GM19328 (cell line): ENCODE results near the gene HSPA6.
"Not testable (repeated sequence)": the region's sequence is repeated elsewhere in the genome, so short reads cannot be mapped to it uniquely, and the experiment has no call there.

Experiments
- ATAC-seq: cut with Tn5 transposase; IDR thresholded peaks from one replicate; pipeline ENCODE4 v1.9.1; 2021; ENCODE audit warnings: mild to moderate bottlenecking, moderate library complexity; ENCODE audit not compliant: unreplicated experiment

Gene HSPA6

DNA sequence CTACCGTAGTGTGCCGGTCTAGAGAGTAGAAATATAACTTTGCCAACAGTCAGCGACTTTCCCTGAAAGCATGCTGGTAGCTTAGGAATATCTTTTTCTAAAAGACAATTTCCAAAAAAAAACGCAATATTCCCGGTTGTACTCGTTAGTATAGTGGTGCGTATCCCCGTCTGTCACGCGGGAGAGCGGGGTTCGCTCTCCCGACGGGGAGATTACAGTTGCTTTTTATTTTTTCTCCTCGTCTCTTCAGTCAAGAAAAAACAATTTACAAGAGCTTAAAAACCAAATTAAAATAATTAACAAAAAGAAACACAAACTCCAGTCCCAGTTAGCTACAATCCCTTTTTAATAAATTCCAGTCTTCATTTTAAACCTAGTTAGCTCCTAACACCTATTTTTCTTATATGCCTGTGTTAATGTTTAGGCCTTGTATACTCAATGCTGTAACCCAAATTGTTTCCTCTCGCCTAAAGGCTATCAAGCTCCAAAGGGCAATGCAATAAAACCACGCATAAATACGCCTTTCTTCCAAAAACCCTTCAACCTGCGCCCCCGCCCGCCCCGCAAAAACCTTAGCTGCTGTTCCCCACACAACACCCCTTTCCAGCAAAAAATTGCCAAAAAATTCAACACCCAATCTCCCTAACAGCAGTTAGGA, 7.8 kb downstream of the HSPA6 start:
- ATAC-seq, result no peak

DNA sequence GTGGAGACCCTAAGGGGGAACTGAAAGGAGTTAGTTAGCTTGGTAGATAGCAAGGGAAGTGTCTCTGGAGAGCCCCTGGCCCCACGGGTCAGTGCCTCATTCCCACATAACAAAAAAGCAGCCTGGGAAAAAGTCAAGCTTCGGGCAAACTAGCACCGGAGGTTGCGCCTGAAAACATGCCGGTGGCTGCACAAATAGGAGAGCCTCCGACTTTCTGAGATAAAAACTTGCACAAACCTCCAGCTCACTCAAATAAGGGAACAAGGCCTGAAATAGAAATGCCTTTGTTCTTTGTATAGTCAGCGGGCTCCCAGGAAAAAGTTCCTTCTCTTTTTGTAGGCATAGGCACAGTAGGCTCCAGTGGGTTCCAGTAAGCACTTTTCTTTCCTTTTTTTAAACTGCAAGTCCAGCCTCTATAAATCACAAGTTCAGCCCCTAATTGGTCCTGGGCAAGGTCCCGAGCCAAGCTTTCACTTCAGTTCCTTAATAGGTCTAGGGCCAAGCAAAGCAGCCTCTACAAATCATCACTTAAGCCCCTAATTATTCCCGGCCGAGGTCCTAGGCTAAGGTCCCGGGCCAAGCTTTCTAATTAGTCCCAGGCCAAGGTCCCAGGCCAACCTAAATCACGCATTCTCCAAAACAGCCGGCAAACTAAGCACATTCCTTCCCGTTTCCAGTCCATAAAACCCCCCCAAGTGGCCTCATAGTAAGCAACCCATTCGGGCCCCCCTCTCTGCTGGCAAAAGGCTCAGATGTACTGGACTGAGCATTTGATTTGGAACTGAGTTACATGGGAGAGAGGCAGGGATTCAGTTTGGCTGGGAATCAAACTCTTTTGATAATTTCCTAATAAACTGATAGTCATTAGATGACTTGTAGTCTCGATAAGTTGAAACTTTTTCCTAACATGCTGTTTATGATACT, 8.6 kb downstream of the HSPA6 start:
- not testable (repeated sequence) for ATAC-seq

DNA sequence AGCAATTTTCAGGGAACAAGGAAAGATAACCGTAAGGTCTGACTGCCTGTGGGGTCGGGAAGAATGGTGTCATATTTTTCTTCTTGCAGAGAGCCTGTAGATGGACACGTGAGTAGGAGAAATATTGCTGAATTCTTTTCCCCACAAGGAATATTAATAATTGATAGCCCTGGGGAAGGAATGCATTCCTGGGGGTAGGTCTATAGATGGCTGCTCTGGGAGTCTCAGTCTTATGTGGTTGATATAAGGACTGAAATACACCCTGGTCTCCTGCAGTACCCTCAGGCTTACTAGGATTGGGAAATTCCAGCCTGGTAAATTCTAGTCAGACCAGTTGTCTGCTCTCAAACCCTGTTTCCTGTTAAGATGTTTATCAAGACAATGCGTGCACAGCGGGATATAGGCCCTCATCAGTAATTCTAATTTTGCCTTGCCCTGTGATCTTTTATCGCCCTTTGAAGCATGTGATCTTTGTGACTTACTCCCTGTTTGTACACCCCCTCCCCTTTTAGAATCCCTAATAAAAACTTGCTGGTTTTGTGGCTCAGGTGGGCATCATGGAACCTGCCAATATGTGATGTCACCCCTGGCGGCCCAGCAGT, 12.8 kb downstream of the HSPA6 start:
- not testable (repeated sequence) for ATAC-seq

DNA sequence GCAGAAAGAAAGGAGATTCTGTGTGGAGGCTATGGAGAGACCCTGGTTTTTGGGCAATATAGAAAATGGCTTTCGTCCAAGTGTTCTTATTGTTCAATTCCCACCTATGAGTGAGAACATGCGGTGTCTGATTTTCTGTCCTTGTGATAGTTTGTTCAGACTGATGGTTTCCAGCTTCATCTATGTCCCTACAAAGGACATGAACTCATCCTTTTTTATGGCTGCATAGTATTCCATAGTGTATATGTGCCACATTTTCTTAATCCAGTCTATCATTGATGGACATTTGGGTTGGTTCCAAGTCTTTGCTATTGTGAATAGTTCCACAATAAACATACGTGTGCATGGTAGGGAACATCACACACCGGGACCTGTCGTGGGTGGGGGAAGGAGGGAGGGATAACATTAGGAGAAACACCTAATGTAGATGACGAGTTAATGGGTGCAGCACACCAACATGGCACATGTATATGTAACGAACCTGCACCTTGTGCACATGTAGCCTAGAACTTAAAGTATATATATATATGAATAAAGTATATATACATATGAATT, 14.7 kb downstream of the HSPA6 start:
- not testable (repeated sequence) for ATAC-seq

DNA sequence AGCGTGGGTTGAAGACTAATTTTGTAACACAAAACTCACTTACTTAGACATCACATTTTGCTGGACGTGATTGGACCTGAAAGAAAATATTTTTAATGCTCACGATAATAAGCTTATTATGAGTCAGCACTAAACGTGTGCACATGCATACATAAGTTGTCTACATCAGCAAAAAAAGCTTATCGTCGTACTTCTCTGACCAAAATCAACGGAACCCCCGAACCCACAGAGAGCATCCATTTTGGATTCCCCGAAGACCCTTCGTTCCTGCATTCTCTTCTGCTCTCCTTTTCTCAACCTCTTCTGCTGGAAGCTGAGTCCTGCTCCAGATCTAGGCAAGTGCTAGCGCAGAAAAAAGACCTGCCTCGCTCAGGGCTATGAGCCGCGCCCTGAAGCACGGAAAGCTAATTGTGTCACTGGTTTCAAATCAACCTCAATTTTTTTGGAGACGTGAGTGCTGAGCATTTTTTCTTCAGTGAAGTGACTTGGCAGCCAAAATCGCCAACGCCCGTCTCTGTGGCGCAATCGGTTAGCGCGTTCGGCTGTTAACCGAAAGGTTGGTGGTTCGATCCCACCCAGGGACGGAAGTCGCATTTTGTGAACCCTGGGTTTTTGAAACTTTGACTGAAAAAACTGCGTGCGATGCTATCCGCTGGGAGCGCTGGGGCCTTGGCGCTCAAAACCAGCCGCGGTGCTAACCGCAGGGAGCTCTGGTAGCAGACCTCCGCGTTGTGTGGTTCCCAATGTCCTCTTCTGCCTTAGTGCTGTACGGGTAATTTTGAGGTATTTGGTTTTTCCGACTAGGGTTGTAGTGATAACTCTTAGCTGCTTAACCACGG, 15.6 kb downstream of the HSPA6 start:
- ATAC-seq, result peak; percentile 58

DNA sequence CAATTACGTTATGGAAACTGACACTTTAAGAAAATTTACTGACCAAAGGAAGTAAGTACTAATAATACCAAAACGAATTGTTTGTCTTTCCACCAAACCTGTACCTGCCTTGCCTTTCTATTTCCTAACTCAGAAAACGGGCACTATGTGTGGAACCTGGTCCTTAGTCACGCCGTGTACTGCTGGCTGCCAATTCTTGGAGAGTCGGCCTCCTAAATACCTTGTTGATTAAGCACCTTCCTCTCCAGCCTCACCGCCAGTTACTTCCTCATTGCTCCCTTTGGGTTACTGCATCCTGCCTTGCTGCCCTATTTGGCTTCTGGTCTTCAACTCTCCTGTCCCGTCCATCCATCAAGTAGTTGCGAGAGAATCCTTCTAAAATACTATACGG, 16.2 kb downstream of the HSPA6 start:
- peak; percentile 20 for ATAC-seq

DNA sequence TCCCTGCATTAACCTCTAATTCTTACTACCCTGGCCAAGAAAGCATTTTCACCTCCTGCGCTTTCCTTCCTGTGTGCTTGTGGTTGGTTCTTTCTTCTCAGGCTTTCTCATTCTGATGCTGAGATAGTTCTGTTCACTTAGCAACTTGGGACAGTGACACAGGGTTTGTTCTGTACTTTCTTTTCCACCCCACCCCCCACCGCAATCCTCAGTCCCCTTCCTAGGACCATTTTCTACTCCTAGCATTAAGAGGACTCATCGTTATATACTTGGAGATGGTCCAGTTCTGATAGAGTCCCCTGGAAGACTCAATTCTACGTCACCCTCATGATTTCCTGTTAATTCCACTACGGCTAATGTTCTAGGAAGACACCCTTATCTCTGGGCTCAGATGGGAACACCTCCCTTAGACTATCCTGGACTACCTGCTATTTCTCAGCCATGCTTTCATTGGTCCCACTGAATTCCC, 17.8 kb downstream of the HSPA6 start:
- ATAC-seq, result peak; percentile 48

DNA sequence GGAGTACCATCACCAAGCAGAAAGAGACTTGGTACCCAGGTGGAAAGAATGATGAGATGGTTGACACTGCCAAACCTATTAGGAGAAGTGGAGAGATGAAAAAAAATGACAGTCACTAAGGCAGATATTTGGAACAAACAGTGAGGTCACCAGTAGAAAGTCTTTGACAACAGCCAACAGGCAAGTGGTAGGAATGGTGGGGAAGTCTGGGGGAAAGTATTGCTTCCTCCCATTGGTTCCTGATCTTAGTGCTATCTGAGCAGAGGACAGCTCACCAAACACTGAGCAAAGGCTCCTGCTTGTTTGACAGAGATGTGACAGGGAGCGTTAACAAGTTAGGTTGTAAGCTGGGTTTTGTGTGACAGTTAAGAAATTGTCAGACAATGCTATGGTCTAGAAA, 18.8 kb downstream of the HSPA6 start:
- ATAC-seq, result not testable (repeated sequence)

DNA sequence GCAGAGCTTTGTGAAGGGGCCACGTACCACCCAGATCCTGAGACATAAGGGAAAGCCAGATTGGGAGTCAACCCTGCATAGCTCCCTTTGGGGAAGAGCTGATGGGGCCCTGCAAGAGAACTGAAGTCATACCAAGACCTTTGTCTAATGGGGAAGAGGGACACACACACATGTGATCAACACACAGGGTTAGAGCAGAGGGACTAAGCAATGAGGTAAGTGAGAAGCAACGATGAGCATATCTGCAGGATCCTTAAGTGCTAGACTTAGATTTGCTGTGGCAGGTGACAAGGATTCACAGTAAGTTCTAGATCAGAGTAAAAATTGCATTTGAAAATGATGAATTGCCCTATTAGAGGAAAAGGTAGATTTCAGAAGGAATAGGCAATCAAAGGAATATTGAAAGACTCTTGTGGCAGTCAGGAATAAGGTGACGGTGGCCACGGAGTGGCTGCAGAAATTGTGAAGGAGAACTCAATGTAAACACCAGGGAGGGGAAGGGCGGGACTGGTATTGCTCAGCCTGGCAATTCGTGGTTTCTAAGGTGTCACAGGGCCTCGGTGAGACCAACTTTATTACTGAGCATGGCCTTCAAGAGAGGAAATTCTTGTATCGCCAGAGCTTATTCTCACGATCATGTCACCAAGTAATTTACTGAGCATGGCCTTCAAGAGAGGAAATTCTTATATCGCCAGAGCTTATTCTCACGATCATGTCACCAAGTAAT, 20.8 kb downstream of the HSPA6 start:
- not testable (repeated sequence) for ATAC-seq

DNA sequence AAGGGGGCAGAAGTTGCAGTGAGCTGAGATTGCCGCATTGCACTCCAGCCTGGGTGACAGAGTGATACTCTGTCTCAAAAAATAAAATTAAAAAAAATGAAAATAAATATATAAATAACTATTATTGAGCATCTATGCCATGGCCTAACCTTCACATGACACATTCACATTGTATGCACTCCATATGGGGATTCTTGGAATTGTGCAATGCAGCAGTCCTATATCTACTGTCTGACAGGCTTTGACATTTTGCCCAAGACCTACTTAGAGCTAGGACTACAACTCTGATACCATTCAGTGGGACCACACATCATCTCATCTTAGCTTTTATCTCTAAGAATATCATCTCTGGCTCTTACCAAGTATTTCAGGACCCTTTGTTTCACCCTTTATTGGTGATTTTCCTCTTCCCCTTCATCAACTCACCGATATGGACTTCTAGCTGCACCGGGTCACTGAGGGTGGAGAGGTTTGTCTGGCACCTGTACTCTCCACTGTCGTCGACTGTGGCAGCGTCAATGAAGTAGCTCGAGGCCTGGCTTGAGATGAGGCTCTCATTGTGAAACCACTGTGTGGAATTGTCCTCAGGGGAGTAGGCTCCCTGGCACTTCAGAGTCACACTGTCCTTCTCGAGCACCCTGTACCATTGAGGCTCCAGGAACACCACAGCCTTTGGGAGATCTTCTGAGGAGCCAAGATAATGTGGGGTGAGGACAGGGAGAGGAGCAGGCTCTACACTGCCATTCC, 23.8 kb downstream of the HSPA6 start:
- not testable (repeated sequence) for ATAC-seq

DNA sequence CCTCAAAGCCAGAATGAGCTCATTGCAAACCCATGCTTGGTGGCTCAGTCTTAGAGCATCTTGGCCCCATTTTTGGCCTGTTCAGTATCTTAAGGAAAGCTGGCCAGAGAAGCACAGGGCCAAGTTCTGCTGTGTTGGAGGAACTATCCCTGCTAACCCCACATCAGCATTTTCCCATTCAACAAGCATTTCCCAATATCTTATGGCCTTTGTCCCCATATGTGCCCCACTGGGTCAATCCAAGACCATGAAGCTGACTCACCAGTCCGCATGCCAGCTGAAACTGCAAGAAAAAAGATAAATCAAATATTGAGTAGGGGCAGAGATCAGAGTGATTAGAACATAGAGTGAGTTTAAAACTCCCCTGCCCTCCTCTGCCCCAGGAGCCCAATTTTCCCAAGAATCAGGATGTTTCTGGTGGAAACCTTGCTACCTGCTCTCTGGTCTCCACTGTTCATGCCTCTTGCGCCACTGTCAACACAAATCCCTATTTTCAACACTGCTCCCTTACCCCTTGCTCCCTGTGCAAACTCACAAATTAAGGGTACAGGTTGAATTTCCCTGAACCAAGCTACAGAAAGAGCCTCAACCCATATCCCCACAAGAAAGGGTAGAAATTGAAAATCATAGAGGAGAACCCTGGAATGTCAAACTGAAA, 24.5 kb downstream of the HSPA6 start:
- not testable (repeated sequence) for ATAC-seq

DNA sequence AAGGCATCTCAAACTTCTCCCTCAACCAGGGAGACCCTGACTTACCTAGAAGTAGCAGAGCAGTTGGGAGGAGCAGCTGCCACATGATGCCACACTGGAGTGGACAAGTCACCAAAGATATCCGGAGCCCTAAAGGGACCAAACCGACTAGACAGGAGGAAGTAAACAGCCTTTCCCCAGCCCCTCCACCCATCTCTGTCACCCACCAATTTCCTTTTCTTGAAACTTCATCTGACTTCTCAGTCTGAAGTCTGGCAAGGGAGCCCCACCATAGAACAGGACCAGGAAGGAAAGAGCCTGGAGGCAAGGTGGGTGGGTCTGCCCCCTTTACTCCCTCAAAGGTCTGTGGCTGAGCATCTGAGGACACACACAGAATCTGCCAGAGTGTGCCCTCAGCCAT, 25.3 kb downstream of the HSPA6 start, which contains the start of gene FCGR3A:
Gene FCGR3A, minus strand, starts transcription at position 167 of the 400 bp plus-strand sequence. Its CDS starts 82 bp downstream, at position 85.
- ATAC-seq, result no peak

DNA sequence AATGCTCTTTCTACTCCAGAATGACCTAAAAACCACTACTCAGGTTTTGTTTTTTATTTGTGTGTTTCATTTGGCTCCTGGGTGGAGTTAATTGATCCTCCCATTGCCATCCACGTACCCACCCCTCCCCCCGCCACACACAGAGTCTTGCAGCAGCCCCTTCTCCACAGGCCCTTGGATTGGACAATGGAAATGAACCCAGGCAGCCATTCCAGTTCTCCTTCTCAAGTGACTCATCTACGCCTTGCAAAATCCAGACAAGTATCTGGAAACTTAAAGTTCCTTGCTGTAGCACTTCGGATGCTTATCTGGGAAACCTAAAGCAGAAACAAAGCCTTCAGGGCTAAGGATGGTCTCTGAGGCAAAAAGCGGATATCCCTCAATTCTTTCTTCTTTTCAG, 26.6 kb downstream of the HSPA6 start:
- not testable (repeated sequence) for ATAC-seq

DNA sequence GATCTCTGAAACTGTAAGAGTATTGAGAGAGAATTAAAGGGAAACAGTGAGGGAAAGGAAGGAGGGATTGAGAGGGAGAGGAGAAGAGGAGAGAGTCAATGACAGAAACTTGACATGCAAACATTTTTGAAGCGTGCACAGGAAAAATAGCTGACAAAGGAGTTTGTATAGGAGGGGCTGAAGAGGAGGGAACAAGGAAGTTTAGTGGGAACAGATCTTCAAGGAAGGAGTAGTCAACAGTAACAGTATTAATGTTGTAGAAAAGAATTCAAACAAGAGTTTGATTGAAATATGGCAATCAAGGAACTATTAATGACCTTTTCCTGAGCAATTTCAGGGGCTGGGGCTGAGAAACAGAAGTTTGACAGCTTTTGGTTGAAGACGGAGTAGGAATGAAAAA, 29.3 kb downstream of the HSPA6 start:
- ATAC-seq, result not testable (repeated sequence)

DNA sequence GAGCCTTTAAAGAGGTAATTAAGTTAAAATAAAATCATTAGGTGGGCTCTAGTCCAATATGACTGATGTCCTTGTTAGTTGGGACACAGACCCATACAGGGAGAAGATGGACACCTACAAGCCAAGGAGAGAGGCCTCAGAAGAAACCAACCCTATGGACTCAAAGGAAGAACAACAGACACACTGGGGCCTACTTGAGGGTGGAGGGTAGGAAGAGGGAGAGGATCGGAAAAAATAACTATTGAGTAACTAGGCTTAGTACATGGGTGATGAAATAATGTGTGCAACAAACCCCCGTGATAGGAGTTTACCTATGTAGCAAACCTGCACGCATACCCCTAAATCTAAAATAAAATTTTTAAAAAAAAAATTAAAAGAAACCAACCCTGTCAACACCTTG, 30.0 kb downstream of the HSPA6 start:
- not testable (repeated sequence) for ATAC-seq

DNA sequence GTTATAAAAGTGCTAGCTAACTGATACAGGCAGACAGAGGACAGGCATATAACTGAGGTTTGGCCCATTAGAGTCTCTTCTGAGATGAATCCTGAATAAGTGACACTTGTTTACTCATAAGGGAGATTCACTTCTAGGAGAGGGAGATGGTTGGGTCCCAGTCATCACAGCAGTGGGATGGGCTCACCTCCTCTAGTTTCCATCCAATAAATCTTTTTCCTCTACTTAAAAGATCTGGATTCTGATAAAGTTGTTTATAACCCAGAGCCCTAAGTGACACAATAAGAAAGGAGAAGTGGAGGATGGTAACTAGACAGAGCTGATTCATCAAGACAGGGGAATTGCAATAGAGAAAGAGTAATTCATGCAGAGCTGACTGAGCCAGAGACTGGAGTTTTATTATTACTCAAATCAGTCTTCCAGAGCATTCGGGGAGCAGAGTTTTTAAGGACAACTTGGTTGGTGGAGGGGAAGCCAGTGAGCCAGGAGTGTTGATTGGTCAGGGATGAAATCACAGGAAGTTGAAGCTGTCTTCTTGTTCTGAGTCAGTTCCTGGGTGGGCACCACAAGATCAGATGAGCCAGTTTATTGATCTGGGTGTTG, 30.6 kb downstream of the HSPA6 start:
- not testable (repeated sequence) for ATAC-seq

DNA sequence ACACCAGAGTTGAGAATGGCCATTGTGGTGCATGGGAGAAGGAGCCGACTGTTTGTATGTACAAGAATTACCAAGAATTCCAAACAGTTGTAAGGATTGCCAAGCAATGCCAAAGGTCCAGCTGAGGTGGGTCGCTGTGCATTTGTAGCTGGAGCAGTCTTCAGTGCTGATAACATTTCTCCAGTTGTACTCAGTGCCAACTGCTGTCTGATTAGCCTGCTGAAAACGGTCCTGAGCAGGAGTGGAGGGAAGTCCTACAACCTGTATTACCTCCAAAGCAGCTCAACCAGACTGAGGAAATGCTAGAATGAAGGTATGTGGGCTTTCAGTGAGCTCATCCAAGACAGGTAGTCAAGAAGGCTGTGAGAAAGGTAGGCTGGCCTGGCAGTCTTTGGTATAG, 31.8 kb downstream of the HSPA6 start:
- not testable (repeated sequence) for ATAC-seq

DNA sequence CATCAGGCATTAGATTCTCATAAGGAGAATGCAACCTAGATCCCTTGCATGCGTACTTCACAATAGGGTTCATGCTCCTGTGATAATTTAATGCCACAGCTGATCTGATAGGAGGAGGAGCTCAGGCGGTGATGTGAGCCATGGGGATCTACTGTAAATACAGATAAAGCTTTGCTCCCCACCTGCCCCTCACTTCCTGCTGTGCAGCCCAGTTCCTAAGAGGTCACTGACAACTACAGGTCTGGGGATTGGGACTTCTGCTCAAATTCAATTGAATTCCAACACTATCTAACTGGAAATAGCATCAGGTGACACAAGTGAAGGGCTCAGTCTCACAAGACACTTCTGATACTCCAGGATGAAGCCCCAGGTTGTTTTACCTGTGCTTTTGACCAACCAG, 32.6 kb downstream of the HSPA6 start:
- not testable (repeated sequence) for ATAC-seq
